Ovary (tissue), 9 donors: Measurements from ENCODE around the gene RAP1A. TPM values are rescaled to one million over a fixed set of nuclear protein-coding genes. Genes with fewer than 3 reads are reported as not detected.
"Not testable (repeated sequence)": the region's sequence is repeated elsewhere in the genome, so short reads cannot be mapped to it uniquely, and the experiment has no call there.

Experiments used
- DNase-seq, 5 donors: peaks; one replicate each; pipeline ENCODE4 v3.0.0-alpha.2; 2019 to 2020
- H3K27ac ChIP-seq, 2 donors: fragments of 200-600 bp; one replicate each; pipeline versions ENCODE4 v1.5.1 to v1.8.0; 2019 to 2022
- H3K27me3 ChIP-seq: fragments of 200-600 bp; one replicate; pipeline ENCODE4 v1.8.0; 2022
- H3K36me3 ChIP-seq: fragments of 200-600 bp; sonication (generic); one replicate; pipeline ENCODE4 v1.5.1; 2019
- H3K4me1 ChIP-seq: one replicate; pipeline ENCODE4 v1.8.1; 2013; ENCODE audit warnings: mild to moderate bottlenecking, moderate library complexity; ENCODE audit not compliant: insufficient read depth
- H3K4me3 ChIP-seq: fragments of 200-600 bp; sonication (generic); one replicate; pipeline ENCODE4 v1.5.1; 2017
- H3K9me3 ChIP-seq, 2 donors: fragments of 200-600 bp in 1 of 2; sonication (generic) in 1 of 2; one replicate each; pipeline versions ENCODE4 v1.5.1 to v1.8.1; 2013 to 2019; ENCODE audit warnings: mild to moderate bottlenecking in 1 of 2, moderate library complexity in 1 of 2
- EP300 ChIP-seq: sonication (generic); formaldehyde crosslinking; IDR thresholded peaks from one replicate; pipeline ENCODE4 v1.6.1; 2017; ENCODE audit warnings: antibody characterized with exemption
- POLR2A ChIP-seq: fragments of 450-650 bp; IDR thresholded peaks from one replicate; pipeline ENCODE4 v1.6.1; 2017; ENCODE audit warnings: antibody characterized with exemption, mild to moderate bottlenecking, moderate library complexity
- WGBS, 3 donors: extraction: QIAGEN DNeasy Blood & Tissue Kit in 1 of 3; methylation state at CpG; one replicate each; pipeline versions ENCODE4 v1.1.5 to v1.1.7; 2013 to 2017; 5-methylcytosine and 5-hydroxymethylcytosine counted together
- intact Hi-C, 4 donors: fragments of 100-400 bp; cut with DNase I; formaldehyde crosslinking; loops; one replicate each; pipeline versions ENCODE4 v1.11.0 to v1.15.1; 2022 to 2023
- polyA plus RNA-seq, 2 donors: library from polyadenylated mRNA; stranded (reverse); fragments of 200-250 nt in 1 of 2; fragments of 350-450 nt in 1 of 2; fragmentation: Illumina TruSeq in 1 of 2; extraction: RNeasy Lipid Tissue Mini Kit (QIAGEN cat#74804) in 1 of 2; gene quantifications; one replicate each; pipeline ENCODE4 v1.2.3, GENCODE V29; 2013 to 2014
- total RNA-seq, 7 donors: library from RNA; depleted of rRNA in 2 of 7; stranded (reverse); fragments of >200 nt in 2 of 7; fragmentation: NEBNext Ultra II Directional in 3 of 7; extraction: Animal tissue kit (Norgen Biotek cat#: 25700) in 3 of 7; gene quantifications; one replicate each; pipeline versions ENCODE4 v1.1.0 to v1.2.4, GENCODE V29; 2016 to 2023
- TF ChIP-seq, protein P1 (sequence below), 3 donors: fragments of 450-650 bp in 2 of 3; fragments of 200-600 bp in 1 of 3; IDR thresholded peaks; one replicate each; pipeline versions ENCODE4 v1.5.1 to v1.8.0; 2016 to 2022; ENCODE audit warnings: antibody characterized with exemption in 3 of 3, mild to moderate bottlenecking in 1 of 3
- donor health status: DM: no; HTN: no; CAD: no; lungs with moderate emphysema.
- donor health status: DM: no; HTN: no; CAD: no.
- donor health status: Bipolar disorder and iron deficiency.
- donor health status: DM: yes; HTN: yes; CAD: no.
- donor health status: DM: no; HTN: no; CAD: no.
- donor health status: DM: yes; HTN: yes; CAD: no.

RAP1A gene
- total and polyA plus RNA-seq, 9 donors = 22.2 to 118 (median 59.1) TPM

DNA sequence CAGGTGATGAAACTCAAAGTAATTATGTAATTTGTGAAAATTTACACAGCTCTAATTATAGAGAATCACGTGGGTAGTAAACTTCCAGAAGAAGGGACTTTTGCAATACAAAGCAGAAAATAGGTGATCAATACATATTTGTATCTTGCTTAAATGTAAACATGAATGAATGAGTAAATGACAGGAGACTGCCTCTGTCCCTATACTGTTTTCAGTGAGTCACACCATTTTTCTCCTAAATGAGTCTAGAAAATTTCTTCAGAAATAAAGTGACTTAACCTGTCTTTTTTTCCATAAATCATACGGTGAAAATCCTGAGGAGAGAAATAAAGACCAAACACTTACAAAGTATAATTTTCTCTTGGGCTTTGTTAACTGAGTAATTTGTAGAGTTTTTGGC is 11.9 kb downstream of the RAP1A start:
- H3K27me3 ChIP-seq = no peaks in the 10 kb centered on the region
- no peak for DNase-seq
- TF ChIP-seq POLR2A (no peak), EP300 (no peak)
- TF ChIP-seq, protein P1, sequence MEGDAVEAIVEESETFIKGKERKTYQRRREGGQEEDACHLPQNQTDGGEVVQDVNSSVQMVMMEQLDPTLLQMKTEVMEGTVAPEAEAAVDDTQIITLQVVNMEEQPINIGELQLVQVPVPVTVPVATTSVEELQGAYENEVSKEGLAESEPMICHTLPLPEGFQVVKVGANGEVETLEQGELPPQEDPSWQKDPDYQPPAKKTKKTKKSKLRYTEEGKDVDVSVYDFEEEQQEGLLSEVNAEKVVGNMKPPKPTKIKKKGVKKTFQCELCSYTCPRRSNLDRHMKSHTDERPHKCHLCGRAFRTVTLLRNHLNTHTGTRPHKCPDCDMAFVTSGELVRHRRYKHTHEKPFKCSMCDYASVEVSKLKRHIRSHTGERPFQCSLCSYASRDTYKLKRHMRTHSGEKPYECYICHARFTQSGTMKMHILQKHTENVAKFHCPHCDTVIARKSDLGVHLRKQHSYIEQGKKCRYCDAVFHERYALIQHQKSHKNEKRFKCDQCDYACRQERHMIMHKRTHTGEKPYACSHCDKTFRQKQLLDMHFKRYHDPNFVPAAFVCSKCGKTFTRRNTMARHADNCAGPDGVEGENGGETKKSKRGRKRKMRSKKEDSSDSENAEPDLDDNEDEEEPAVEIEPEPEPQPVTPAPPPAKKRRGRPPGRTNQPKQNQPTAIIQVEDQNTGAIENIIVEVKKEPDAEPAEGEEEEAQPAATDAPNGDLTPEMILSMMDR (IDR thresholded peaks at IDR 0.05) = no peak
- H3K27ac ChIP-seq = no peak overlapping the region
- intact Hi-C loops = no loop called here
- WGBS, 3 donors = 59 to 85% (median 62%) methylated on average over 2 of the region's 2 CpGs
- H3K36me3 ChIP-seq = no peaks in the 10 kb centered on the region
- H3K9me3 ChIP-seq = no peaks in the 10 kb centered on the region
- no peak overlapping the region for H3K4me3 ChIP-seq
- H3K4me1 ChIP-seq = peaks cover 2% of the 10 kb centered on the region

DNA sequence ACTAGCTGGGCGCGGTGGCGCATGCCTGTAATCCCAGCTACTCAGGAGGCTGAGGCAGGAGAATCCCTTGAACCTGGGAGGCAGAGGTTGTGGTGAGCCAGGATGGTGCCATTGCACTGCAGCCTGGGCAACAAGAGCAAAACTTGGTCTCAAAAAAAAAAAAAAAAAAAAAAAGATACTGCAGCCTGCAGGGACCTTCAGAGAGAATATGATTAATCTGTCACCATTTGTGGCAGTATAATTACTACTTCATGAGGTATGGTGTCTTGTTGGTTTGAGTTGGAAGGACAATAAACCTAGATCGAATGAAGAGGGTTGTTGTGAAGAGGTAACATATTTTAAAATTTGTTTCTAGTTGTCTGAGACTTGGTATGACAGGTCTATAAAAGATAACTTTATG is 13.2 kb downstream of the RAP1A start:
- H3K9me3 ChIP-seq, H3K27me3 ChIP-seq, DNase-seq, H3K36me3 ChIP-seq, H3K27ac ChIP-seq, H3K4me1 ChIP-seq, H3K4me3 ChIP-seq, intact Hi-C loops: not testable (repeated sequence)
- 95 to 96% (median 96%) methylated on average over 4 of the region's 4 CpGs for WGBS, 3 donors

DNA sequence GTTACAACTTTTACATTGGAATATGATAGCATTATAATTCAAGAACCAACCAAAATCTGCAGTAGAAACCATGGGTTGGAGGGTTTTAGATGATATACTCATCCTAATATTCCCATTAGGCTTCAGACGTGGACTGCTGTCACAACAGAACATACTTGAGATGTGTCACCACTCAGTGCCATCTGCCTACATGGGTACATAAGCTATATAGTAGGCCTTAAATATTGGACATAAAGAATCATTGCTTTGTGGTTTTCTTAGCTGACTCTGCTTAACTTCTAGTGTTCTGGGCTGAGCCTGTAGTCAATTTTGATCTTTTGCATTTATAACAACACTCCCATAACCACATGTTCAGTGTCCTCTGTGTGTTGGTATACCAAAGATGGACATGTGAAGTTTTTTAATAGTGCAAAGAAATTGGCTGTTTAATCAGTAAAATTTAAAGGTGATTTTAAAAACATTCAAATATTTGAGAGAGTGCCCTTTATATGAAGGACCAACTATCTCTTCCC is 14.2 kb downstream of the RAP1A start:
- Histone ChIP-seq H3K4me3 (no peak overlapping the region), H3K27ac (no peak overlapping the region), H3K27me3 (no peaks in the 10 kb centered on the region), H3K9me3 (no peaks in the 10 kb centered on the region), H3K4me1 (peaks cover 4% of the 10 kb centered on the region), H3K36me3 (no peaks in the 10 kb centered on the region)
- WGBS, 3 donors = 65 to 73% (median 66%) methylated on average over 1 of the region's 1 CpG
- intact Hi-C loops = no loop called here
- no peak for DNase-seq
- TF ChIP-seq POLR2A (no peak), EP300 (no peak)
- TF ChIP-seq, protein P1 (IDR thresholded peaks at IDR 0.05) = no peak

DNA sequence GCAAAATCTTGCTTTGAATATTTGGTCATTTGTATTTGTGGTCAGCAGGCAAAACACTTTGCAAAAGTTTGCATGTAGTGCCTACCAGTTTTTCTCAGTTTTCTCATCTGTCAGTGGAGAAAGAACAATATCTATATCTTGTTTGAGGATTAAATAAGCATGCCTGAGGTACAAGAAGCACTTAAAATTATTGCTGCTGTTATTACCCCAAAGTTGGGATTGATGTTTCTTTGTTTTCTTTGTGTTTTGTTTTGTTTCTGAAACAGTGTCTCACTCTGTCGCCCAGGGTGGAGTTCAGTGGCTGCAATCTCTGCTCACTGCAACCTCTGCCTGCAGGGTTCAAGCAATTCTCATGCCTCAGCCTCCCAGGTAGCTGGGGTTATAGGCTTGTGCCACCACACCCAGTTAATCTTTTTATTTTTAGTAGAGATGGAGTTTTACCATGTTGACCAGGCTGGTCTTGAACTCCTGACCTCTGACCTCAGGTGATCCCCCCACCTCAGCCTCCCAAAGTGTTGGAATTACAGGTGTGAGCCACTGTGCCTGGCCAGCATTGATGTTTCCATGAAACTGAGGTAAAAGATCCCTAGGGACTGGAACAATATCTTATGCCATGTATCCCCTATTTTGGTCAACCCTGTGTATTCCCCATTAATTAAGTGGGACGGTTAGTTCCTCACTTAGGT is 15.9 kb downstream of the RAP1A start:
- H3K4me1 ChIP-seq = peaks cover 4% of the 10 kb centered on the region
- H3K9me3 ChIP-seq = no peaks in the 10 kb centered on the region
- DNase-seq = no peak
- no peak overlapping the region for H3K27ac ChIP-seq
- TF ChIP-seq, protein P1 (IDR thresholded peaks at IDR 0.05) = no peak
- TF ChIP-seq EP300 (no peak), POLR2A (no peak)
- H3K36me3 ChIP-seq = no peaks in the 10 kb centered on the region
- no peaks in the 10 kb centered on the region for H3K27me3 ChIP-seq
- 82 to 85% (median 84%) methylated on average over 2 of the region's 2 CpGs for WGBS, 3 donors
- H3K4me3 ChIP-seq = no peak overlapping the region
- intact Hi-C loops = no loop called here

DNA sequence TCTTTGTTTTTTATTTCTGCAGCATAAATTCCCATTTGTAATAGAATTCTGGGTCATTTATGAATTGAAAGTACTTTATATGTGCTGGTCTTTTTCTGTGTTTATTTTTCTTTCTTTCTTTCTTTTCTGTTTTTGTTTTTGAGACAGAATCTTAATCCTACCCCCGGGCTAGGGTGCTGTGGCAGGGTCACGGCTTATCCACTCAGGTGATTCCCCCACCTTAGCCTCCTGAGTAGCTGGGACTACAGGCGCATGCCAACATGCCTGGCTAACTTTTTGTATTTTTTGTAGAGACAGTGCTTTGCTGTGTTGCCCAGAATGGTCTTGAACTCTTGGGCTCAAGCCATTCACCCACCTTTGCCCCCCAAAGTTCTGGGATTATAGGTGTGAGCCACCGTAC is 18.7 kb downstream of the RAP1A start:
- no peaks in the 10 kb centered on the region for H3K27me3 ChIP-seq
- WGBS, 3 donors = 90 to 95% (median 91%) methylated on average over 4 of the region's 4 CpGs
- no peak for DNase-seq
- no peak overlapping the region for H3K4me3 ChIP-seq
- H3K36me3 ChIP-seq = no peaks in the 10 kb centered on the region
- intact Hi-C loops = no loop called here
- H3K9me3 ChIP-seq = no peaks in the 10 kb centered on the region
- H3K27ac ChIP-seq = no peak overlapping the region
- no peak for TF ChIP-seq POLR2A
- TF ChIP-seq, protein P1 (IDR thresholded peaks at IDR 0.05) = no peak
- no peak for TF ChIP-seq EP300
- H3K4me1 ChIP-seq = peaks cover 4% of the 10 kb centered on the region
